ENCODE data around the gene ROGDI.

ROGDI gene

GRCh38 chr16:4760221-4760910 is 42.1 kb downstream of the ROGDI start:
- TF ChIP-seq GATA1 (IDR thresholded peaks at IDR 0.05; ENCODE audit: low read depth, low read length) (no peak), POLR2A (IDR thresholded peaks at IDR 0.05; ENCODE audit: low read length) (no peak)
- DNase-seq, result no peak

- DNase-seq, result no peak
- TF ChIP-seq POLR2A (IDR thresholded peaks at IDR 0.05; ENCODE audit: low read length) (no peak), GATA1 (IDR thresholded peaks at IDR 0.05; ENCODE audit: low read depth, low read length) (no peak)
Measured at GRCh38 chr16:4755687-4756086, 46.7 kb downstream of the ROGDI start.

- no peak for TF ChIP-seq GATA1 (IDR thresholded peaks at IDR 0.05; ENCODE audit: low read depth, low read length)
- TF ChIP-seq POLR2A (IDR thresholded peaks at IDR 0.05; ENCODE audit: low read length), result no peak
- no peak for DNase-seq
Measured at GRCh38 chr16:4754865-4755264, 47.6 kb downstream of the ROGDI start.

GRCh38 chr16:4753227-4753626 is 49.2 kb downstream of the ROGDI start:
- TF ChIP-seq GATA1 (IDR thresholded peaks at IDR 0.05; ENCODE audit: low read depth, low read length), result no peak
- TF ChIP-seq POLR2A (IDR thresholded peaks at IDR 0.05; ENCODE audit: low read length), result no peak

GRCh38 chr16:4752351-4753100 is 49.9 kb downstream of the ROGDI start:
- DNase-seq, result no peak
- TF ChIP-seq GATA1 (IDR thresholded peaks at IDR 0.05; ENCODE audit: low read depth, low read length) (no peak), POLR2A (IDR thresholded peaks at IDR 0.05; ENCODE audit: low read length) (no peak)

More at GRCh38 chr16:4753227-4753626, 49.2 kb downstream of the ROGDI start:
- DNase-seq, result no peak

GRCh38 chr16:4750896-4751295 is 51.5 kb downstream of the ROGDI start:
- TF ChIP-seq POLR2A (IDR thresholded peaks at IDR 0.05; ENCODE audit: low read length) (no peak), GATA1 (IDR thresholded peaks at IDR 0.05; ENCODE audit: low read depth, low read length) (no peak)
- DNase-seq, result no peak

- DNase-seq, result no peak
Measured at GRCh38 chr16:4749700-4750257, 52.7 kb downstream of the ROGDI start.

GRCh38 chr16:4748682-4749411 is 53.6 kb downstream of the ROGDI start:
- DNase-seq, result no peak
- no peak for TF ChIP-seq POLR2A (IDR thresholded peaks at IDR 0.05; ENCODE audit: low read length)
- TF ChIP-seq GATA1 (IDR thresholded peaks at IDR 0.05; ENCODE audit: low read depth, low read length), result no peak

More at GRCh38 chr16:4749700-4750257, 52.7 kb downstream of the ROGDI start:
- TF ChIP-seq GATA1 (IDR thresholded peaks at IDR 0.05; ENCODE audit: low read depth, low read length), result no peak
- TF ChIP-seq POLR2A (IDR thresholded peaks at IDR 0.05; ENCODE audit: low read length), result no peak

- no peak for DNase-seq
- TF ChIP-seq GATA1 (IDR thresholded peaks at IDR 0.05; ENCODE audit: low read depth, low read length) (no peak), POLR2A (IDR thresholded peaks at IDR 0.05; ENCODE audit: low read length) (no peak)
Measured at GRCh38 chr16:4747906-4748681, 54.3 kb downstream of the ROGDI start.

GRCh38 chr16:4746991-4747574 is 55.4 kb downstream of the ROGDI start:
- TF ChIP-seq POLR2A (IDR thresholded peaks at IDR 0.05; ENCODE audit: low read length) (no peak), GATA1 (IDR thresholded peaks at IDR 0.05; ENCODE audit: low read depth, low read length) (no peak)
- no peak for DNase-seq

All from erythroblast (primary cell).